Uterus (tissue), 4 donors: ENCODE results near the gene UFD1. TPM values are rescaled to one million over a fixed set of nuclear protein-coding genes. Genes with fewer than 3 reads are reported as not detected.

Source experiments
- DNase-seq, 2 donors: peaks; one replicate each; pipeline ENCODE4 v3.0.0-alpha.2; 2019 to 2020
- H3K27ac ChIP-seq, 2 donors: fragments of 200-600 bp; sonication (generic); 1 replicate in 1 of 2; 2 replicates in 1 of 2; pipeline ENCODE4 v1.5.1; 2016 to 2018
- H3K27me3 ChIP-seq, 2 donors: fragments of 200-600 bp; sonication (generic); one replicate each; pipeline ENCODE4 v1.5.1; 2018 to 2019; ENCODE audit warnings: control low read depth in 1 of 2
- H3K36me3 ChIP-seq, 2 donors: fragments of 200-600 bp; sonication (generic); one replicate each; pipeline ENCODE4 v1.5.1; 2019; ENCODE audit warnings: control low read depth in 1 of 2
- H3K4me1 ChIP-seq, 2 donors: fragments of 200-600 bp; sonication (generic); one replicate each; pipeline ENCODE4 v1.5.1; 2018 to 2019; ENCODE audit warnings: control low read depth in 1 of 2
- H3K4me3 ChIP-seq, 2 donors: fragments of 200-600 bp; sonication (generic); 1 replicate in 1 of 2; 2 replicates in 1 of 2; pipeline ENCODE4 v1.5.1; 2018 to 2019; ENCODE audit warnings: mild to moderate bottlenecking in 1 of 2
- H3K9me3 ChIP-seq, 2 donors: fragments of 200-600 bp; sonication (generic); one replicate each; pipeline ENCODE4 v1.5.1; 2019; ENCODE audit warnings: control low read depth in 1 of 2
- POLR2A ChIP-seq, 2 donors: fragments of 450-650 bp; IDR thresholded peaks; one replicate each; pipeline ENCODE4 v1.6.1; 2016; ENCODE audit warnings: antibody characterized with exemption in 2 of 2, mild to moderate bottlenecking in 1 of 2, moderate library complexity in 1 of 2
- intact Hi-C: fragments of 100-400 bp; cut with DNase I; formaldehyde crosslinking; loops from one replicate; pipeline ENCODE4 v1.15.1; 2023; ENCODE audit warnings: low total_unique reads
- total RNA-seq, 4 donors: library from RNA; depleted of rRNA in 3 of 4; stranded (reverse); fragments of >200 nt in 3 of 4; gene quantifications; one replicate each; pipeline versions ENCODE4 v1.1.0 to v1.2.4, GENCODE V29; 2014 to 2023
- TF ChIP-seq, protein P1 (sequence below), 4 experiments: fragments of 200-600 bp in 2 of 4; fragments of 450-650 bp in 2 of 4; sonication (generic) in 2 of 4; IDR thresholded peaks; one replicate each; pipeline ENCODE4 v1.5.1; 2016 to 2019; ENCODE audit warnings: antibody characterized with exemption in 4 of 4, mild to moderate bottlenecking in 2 of 4, moderate library complexity in 1 of 4
- donor health status: DM: yes; HTN: yes; CAD: no.

The UFD1 gene
- total RNA-seq, 4 donors from 2014 or later, result 30.5 to 55.0 (median 45.7) TPM

DNA sequence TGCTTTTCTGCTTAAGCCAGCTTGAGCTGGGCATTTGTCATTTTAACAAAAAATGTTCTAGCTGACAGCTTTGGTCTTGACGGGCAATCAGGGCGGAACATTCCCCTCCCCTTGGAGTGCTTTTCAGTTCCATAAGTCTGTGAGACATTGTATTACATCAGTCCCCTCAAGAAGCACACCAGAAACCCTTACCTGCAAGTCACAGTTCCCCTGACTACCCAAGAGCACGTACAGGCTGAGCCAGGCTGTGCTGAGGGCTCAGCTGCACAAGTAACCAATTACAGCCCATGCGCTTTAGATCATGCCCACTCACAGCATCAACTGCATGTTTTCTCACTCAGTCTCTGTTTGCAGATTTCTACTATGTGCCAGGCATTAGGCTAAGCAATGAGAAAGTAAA, 66.5 kb downstream of the UFD1 start:
- DNase-seq, result no peak
- intact Hi-C loops, result no loop called here
- no peak for TF ChIP-seq POLR2A (IDR thresholded peaks at IDR 0.05)
- TF ChIP-seq, protein P1, sequence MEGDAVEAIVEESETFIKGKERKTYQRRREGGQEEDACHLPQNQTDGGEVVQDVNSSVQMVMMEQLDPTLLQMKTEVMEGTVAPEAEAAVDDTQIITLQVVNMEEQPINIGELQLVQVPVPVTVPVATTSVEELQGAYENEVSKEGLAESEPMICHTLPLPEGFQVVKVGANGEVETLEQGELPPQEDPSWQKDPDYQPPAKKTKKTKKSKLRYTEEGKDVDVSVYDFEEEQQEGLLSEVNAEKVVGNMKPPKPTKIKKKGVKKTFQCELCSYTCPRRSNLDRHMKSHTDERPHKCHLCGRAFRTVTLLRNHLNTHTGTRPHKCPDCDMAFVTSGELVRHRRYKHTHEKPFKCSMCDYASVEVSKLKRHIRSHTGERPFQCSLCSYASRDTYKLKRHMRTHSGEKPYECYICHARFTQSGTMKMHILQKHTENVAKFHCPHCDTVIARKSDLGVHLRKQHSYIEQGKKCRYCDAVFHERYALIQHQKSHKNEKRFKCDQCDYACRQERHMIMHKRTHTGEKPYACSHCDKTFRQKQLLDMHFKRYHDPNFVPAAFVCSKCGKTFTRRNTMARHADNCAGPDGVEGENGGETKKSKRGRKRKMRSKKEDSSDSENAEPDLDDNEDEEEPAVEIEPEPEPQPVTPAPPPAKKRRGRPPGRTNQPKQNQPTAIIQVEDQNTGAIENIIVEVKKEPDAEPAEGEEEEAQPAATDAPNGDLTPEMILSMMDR (IDR thresholded peaks at IDR 0.05), result no peak
- Histone ChIP-seq H3K27me3 (no peaks in the 10 kb centered on the region), H3K27ac (no peak overlapping the region), H3K4me1 (no peaks in the 10 kb centered on the region), H3K36me3 (no peaks in the 10 kb centered on the region), H3K4me3 (no peak overlapping the region), H3K9me3 (no peaks in the 10 kb centered on the region)

DNA sequence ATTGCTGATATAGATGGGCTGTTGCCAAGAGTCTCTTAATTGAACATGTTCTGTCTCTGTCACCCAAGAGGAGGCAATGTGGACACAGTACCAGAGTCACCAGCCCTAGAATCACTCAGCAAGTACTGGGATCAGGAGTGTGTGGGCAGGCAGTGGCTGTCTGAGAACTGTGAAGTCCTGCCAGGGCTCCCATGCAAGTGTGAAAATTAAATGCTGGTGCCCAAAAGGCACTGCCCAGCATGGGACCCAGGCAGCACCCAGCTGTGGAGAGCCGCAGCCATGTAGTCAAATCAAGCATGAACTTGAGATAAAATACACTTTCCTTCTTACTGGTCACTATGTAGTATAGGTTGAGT, 67.3 kb downstream of the UFD1 start:
- no peaks in the 10 kb centered on the region for H3K27me3 ChIP-seq
- no peaks in the 10 kb centered on the region for H3K4me1 ChIP-seq
- no peak overlapping the region for H3K4me3 ChIP-seq
- no peak overlapping the region for H3K27ac ChIP-seq
- TF ChIP-seq POLR2A (IDR thresholded peaks at IDR 0.05), result no peak
- TF ChIP-seq, protein P1 (IDR thresholded peaks at IDR 0.05), result no peak
- intact Hi-C loops, result no loop called here
- DNase-seq, result no peak
- H3K9me3 ChIP-seq, result no peaks in the 10 kb centered on the region
- no peaks in the 10 kb centered on the region for H3K36me3 ChIP-seq

DNA sequence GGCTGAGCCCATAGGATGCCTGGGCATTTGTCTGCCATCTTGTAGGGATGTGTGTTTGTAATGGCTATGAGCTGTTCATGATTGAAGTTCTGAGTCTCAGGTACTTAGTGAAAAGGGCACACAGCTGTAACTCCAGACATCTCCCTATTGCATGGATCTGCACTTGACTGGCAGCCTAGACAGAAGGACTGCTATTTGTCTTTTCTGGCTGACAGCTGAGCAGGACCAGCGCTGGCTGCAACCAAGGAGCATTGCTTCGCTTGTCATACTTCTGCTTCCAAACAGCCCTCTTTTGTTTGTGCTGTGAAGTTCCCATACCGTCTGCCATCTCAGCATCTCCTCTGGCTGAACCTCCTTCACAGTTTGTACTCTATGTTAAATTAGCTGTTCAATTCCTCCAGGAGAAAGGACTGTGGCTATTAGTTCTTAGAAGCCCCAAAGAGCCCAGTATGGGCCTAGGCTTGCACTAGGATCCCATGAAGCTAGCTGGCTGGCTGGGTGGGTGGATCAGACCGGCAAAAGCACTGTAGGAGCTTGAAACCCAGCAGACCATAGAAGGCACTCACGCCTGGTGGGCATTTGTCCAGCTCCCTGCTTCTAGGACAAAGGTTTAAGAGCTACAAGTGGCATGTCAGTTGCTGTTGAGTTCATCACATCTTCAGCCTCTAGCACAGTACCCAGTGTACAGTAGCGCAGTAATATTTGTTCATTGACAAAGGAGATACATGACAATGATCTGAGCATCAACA, 67.9 kb downstream of the UFD1 start:
- no peak overlapping the region for H3K27ac ChIP-seq
- no peak for TF ChIP-seq POLR2A (IDR thresholded peaks at IDR 0.05)
- TF ChIP-seq, protein P1 (IDR thresholded peaks at IDR 0.05), result no peak
- H3K36me3 ChIP-seq, result no peaks in the 10 kb centered on the region
- intact Hi-C loops, result no loop called here
- H3K4me1 ChIP-seq, result no peaks in the 10 kb centered on the region
- H3K9me3 ChIP-seq, result no peaks in the 10 kb centered on the region
- H3K27me3 ChIP-seq, result no peaks in the 10 kb centered on the region
- DNase-seq, result no peak
- no peak overlapping the region for H3K4me3 ChIP-seq

DNA sequence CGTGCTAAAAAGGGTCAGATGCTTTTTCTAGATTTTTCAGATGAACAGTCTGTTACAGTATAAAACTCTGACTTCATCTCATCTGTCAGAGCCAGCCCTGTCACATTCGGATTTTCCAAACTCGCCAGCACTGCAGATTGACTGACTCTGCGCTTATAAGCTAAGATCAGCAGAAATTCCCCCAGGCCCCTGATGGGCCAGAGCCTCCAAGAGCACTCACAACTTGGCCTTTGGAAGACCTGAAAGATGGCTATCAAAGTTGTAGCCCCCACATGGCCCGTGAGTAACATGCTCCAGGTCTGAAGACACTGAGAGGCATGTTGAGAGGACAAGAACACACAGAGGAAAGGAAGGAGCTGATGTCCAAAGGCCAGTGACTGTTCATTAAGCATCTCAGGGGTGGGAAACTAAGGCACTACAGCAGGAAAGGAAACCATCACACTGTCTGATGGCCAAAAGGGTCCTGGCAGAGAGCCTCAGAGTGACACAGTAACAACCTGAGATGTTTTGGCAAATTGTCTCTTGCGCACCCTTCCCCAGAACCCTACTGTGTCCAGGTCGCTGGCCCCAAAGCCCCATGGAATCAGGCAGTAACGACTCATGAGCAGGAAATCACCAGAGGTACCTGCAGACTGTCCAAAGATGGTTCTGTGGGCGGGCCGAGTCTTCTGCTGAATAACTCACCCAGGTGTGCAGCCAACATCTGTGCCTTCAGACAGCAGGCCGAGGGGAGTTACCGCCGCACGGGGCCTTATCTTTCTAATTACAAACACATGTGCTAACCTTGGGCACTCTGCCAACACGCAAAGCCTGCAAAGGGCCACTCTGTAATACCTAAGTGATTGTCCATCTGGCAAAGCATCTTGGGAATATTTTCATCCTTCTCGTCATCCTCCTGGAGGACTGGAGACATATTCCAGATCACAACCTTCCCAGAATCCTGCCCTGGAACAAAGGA, 71.1 kb downstream of the UFD1 start:
- Histone ChIP-seq H3K9me3 (no peaks in the 10 kb centered on the region), H3K36me3 (no peaks in the 10 kb centered on the region), H3K27me3 (no peaks in the 10 kb centered on the region), H3K4me1 (no peaks in the 10 kb centered on the region), H3K27ac (no peak overlapping the region), H3K4me3 (no peak overlapping the region)
- peak in 1 of 2 donors; percentile 26 for DNase-seq
- TF ChIP-seq POLR2A (IDR thresholded peaks at IDR 0.05), result no peak
- TF ChIP-seq, protein P1 (IDR thresholded peaks at IDR 0.05), result no peak
- intact Hi-C loops, result no loop called here

DNA sequence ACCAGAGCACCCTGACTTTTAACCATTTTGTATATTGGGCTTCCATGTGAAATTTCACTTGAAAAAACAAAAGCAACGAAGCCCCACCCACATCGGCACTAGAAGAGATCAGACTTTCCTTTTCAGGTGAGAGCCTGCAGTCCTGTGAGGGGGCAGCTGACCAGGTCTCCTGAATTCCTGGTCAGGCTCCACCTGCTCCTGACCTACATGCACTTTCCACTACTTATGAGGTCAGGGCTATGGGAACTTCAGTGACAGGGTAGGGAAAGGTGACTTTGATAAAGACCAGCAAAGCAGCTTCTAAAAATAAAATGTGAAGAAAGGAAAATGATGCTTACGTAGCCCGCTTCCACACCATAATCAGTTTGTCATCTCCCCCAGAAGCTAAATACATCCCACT, 72.1 kb downstream of the UFD1 start:
- Histone ChIP-seq H3K36me3 (no peaks in the 10 kb centered on the region), H3K27ac (no peak overlapping the region), H3K9me3 (no peaks in the 10 kb centered on the region), H3K27me3 (no peaks in the 10 kb centered on the region), H3K4me1 (no peaks in the 10 kb centered on the region), H3K4me3 (no peak overlapping the region)
- no peak for DNase-seq
- intact Hi-C loops, result no loop called here
- TF ChIP-seq, protein P1 (IDR thresholded peaks at IDR 0.05), result no peak
- TF ChIP-seq POLR2A (IDR thresholded peaks at IDR 0.05), result no peak
